PFSK-1 (cell line): ENCODE measurements around the gene TMPRSS7.

ENCODE experiments used
- POLR2AphosphoS5 ChIP-seq: IDR thresholded peaks from 2 replicates; pipeline ENCODE4 v1.6.1; 2012; ENCODE audit warnings: low read depth, mild to moderate bottlenecking, control low read depth, low read length, moderate library complexity
- SIN3A ChIP-seq: IDR thresholded peaks from 2 replicates; pipeline ENCODE4 v1.6.1; 2012; ENCODE audit warnings: mild to moderate bottlenecking, low read length, moderate library complexity, borderline replicate concordance; ENCODE audit not compliant: insufficient read depth
- TAF1 ChIP-seq: IDR thresholded peaks from 2 replicates; pipeline ENCODE4 v1.6.1; 2012; ENCODE audit warnings: low read length, control low read depth, borderline replicate concordance; ENCODE audit not compliant: insufficient read depth
- TF ChIP-seq, protein P1 (sequence below), 2 experiments: IDR thresholded peaks; 2 replicates each; pipeline versions ENCODE4 v1.6.1 to v1.8.0; 2011 to 2012; ENCODE audit warnings: low read depth in 2 of 2, low read length in 2 of 2, control low read depth in 1 of 2, inconsistent platforms in 1 of 2, mild to moderate bottlenecking in 1 of 2, moderate library complexity in 1 of 2; ENCODE audit not compliant: insufficient read depth in 1 of 2

DNA sequence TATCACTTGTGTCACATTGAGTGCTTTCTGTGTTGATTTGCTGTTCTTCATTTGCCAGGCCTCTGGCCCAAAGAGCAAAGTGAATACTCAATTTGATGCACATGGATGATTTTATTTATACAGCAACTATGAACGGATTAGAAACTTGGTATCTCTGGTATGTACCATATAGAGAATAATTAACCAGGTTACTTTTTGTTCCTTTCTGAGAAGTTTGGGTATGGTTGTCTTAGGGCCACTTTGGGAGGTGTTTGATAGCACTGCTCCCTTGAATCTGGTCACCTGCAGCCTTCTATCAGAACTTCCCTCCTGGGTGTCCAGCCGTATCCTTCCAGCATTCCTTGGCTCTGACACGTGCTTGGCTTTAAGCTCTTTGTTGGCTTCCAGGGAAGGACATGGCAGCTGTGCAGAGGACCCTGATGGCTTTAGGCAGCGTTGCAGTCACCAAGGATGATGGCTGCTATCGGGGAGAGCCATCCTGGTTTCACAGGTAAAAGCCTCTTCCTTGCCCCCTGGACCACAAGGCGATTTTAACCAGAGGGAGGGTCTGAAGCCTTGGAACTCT, 23.1 kb upstream of the TMPRSS7 start:
- TF ChIP-seq POLR2AphosphoS5, result no peak
- TF ChIP-seq, protein P1, sequence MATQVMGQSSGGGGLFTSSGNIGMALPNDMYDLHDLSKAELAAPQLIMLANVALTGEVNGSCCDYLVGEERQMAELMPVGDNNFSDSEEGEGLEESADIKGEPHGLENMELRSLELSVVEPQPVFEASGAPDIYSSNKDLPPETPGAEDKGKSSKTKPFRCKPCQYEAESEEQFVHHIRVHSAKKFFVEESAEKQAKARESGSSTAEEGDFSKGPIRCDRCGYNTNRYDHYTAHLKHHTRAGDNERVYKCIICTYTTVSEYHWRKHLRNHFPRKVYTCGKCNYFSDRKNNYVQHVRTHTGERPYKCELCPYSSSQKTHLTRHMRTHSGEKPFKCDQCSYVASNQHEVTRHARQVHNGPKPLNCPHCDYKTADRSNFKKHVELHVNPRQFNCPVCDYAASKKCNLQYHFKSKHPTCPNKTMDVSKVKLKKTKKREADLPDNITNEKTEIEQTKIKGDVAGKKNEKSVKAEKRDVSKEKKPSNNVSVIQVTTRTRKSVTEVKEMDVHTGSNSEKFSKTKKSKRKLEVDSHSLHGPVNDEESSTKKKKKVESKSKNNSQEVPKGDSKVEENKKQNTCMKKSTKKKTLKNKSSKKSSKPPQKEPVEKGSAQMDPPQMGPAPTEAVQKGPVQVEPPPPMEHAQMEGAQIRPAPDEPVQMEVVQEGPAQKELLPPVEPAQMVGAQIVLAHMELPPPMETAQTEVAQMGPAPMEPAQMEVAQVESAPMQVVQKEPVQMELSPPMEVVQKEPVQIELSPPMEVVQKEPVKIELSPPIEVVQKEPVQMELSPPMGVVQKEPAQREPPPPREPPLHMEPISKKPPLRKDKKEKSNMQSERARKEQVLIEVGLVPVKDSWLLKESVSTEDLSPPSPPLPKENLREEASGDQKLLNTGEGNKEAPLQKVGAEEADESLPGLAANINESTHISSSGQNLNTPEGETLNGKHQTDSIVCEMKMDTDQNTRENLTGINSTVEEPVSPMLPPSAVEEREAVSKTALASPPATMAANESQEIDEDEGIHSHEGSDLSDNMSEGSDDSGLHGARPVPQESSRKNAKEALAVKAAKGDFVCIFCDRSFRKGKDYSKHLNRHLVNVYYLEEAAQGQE (IDR thresholded peaks at IDR 0.05; ENCODE audit: insufficient read depth in 1 of 2, low read depth in 2 of 2, low read length in 2 of 2), result no peak
- no peak for TF ChIP-seq SIN3A
- no peak for TF ChIP-seq TAF1
